ENCODE measurements around the gene ATL1. TPM values are rescaled to one million over a fixed set of nuclear protein-coding genes. Genes with fewer than 3 reads are reported as not detected.
A peak's percentile ranks its signal among the peaks of the same experiment; 100 is the strongest.

ATL1 gene
- total and polyA plus RNA-seq, 4 donors, result 2.0 to 8.7 (median 4.7) TPM

DNA sequence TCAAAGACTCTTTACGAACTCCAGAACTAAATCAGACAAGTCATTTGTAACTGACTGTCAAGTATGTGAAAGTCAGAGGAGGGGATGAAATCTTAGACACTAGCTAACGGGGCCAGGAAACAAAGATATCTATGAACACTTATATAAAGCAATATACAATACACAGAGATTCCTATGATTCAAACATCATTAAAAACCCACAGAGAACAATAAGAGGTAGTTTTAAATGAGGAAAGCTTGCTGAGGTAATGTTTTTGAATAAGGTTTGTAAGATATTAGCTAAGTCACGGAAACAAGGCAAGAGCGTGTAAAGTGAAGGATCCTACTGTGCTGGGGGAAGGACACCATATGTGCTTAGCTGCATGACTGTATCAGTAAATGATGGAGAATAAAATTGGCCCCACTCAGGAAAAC lies 71.5 kb downstream of the ATL1 start:
- 88 to 91% methylated on average over 4 of the region's 4 CpGs for WGBS, 2 donors
- Histone ChIP-seq H3K4me3 (no peak overlapping the region), H3K36me3 (ENCODE audit: control insufficient read depth in 4 of 4, insufficient read depth in 4 of 4, low read length in 4 of 4) (peaks cover 3 to 10% (median 7%) of the 10 kb centered on the region in 4 donors), H3K27me3 (ENCODE audit: control insufficient read depth in 3 of 3, insufficient read depth in 3 of 3, low read length in 2 of 3) (no peaks in the 10 kb centered on the region), H3K9ac (ENCODE audit: insufficient read depth in 1 of 2, low read length in 2 of 2) (no peak overlapping the region), H3K4me1 (ENCODE audit: control insufficient read depth in 5 of 5, insufficient read depth in 5 of 5, low read length in 5 of 5) (peaks cover 0 to 5% (median 0%) of the 10 kb centered on the region in 5 donors), H3K9me3 (ENCODE audit: control insufficient read depth in 4 of 4, insufficient read depth in 3 of 4, low read length in 3 of 4) (no peaks in the 10 kb centered on the region), H3K27ac (ENCODE audit: low read depth in 1 of 2, low read length in 1 of 2) (no peak overlapping the region)
- TF ChIP-seq, protein P1, sequence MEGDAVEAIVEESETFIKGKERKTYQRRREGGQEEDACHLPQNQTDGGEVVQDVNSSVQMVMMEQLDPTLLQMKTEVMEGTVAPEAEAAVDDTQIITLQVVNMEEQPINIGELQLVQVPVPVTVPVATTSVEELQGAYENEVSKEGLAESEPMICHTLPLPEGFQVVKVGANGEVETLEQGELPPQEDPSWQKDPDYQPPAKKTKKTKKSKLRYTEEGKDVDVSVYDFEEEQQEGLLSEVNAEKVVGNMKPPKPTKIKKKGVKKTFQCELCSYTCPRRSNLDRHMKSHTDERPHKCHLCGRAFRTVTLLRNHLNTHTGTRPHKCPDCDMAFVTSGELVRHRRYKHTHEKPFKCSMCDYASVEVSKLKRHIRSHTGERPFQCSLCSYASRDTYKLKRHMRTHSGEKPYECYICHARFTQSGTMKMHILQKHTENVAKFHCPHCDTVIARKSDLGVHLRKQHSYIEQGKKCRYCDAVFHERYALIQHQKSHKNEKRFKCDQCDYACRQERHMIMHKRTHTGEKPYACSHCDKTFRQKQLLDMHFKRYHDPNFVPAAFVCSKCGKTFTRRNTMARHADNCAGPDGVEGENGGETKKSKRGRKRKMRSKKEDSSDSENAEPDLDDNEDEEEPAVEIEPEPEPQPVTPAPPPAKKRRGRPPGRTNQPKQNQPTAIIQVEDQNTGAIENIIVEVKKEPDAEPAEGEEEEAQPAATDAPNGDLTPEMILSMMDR (IDR thresholded peaks at IDR 0.05; ENCODE audit: control extremely low read depth, extremely low read depth), result no peak
- DNase-seq, result no peak
- ATAC-seq (ENCODE audit: insufficient read depth, low FRiP score), result no peak

DNA sequence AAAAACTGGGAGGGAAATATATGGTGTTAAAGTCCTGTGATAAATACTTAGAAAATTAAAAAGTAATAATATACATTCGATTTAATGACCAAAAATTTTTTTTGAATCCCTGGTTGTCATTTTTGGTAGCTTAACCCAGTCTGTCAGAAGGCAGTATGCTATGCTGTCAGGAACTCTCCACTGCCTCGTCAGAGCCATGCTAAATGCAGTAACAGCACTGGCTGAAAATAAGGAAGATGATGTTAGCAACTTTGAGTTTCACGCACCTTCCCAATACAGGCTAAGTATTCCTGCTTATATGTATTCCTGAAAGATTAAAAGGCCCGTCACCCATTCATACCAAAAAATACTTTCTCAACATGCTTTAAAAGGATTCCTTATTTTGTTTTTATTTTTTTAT lies 74.0 kb downstream of the ATL1 start:
- no peak for DNase-seq
- no peak for ATAC-seq (ENCODE audit: insufficient read depth, low FRiP score)
- Histone ChIP-seq H3K4me3 (no peak overlapping the region), H3K27ac (ENCODE audit: low read depth in 1 of 2, low read length in 1 of 2) (no peak overlapping the region), H3K36me3 (ENCODE audit: control insufficient read depth in 4 of 4, insufficient read depth in 4 of 4, low read length in 4 of 4) (peaks cover 1 to 6% (median 3%) of the 10 kb centered on the region in 4 donors), H3K9ac (ENCODE audit: insufficient read depth in 1 of 2, low read length in 2 of 2) (no peak overlapping the region), H3K9me3 (ENCODE audit: control insufficient read depth in 4 of 4, insufficient read depth in 3 of 4, low read length in 3 of 4) (no peaks in the 10 kb centered on the region), H3K27me3 (ENCODE audit: control insufficient read depth in 3 of 3, insufficient read depth in 3 of 3, low read length in 2 of 3) (no peaks in the 10 kb centered on the region), H3K4me1 (ENCODE audit: control insufficient read depth in 5 of 5, insufficient read depth in 5 of 5, low read length in 5 of 5) (peaks cover 0 to 5% (median 0%) of the 10 kb centered on the region in 5 donors)
- 82% methylated on average over 4 of the region's 4 CpGs for WGBS, 2 donors
- TF ChIP-seq, protein P1 (IDR thresholded peaks at IDR 0.05; ENCODE audit: control extremely low read depth, extremely low read depth), result no peak

DNA sequence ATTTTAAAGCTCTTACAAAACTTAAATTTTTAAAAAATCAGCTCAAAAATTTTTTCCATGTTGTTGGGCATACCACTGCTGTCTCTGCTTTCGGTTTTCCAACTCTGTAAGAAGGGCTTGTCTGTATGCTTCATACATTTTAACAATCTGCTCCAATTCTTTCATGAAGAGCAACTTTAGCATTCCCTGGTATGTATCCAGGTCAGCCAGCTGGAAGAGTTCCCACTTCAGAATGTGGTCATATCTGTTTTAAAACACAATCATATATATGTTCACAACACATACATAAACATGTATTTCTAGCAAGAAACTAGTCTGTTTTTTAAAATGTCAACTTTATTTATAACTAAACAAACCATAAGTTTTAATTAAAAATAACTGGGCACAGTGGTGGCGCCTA lies 75.2 kb downstream of the ATL1 start:
- Histone ChIP-seq H3K27ac (ENCODE audit: low read depth in 1 of 2, low read length in 1 of 2) (no peak overlapping the region), H3K36me3 (ENCODE audit: control insufficient read depth in 4 of 4, insufficient read depth in 4 of 4, low read length in 4 of 4) (peaks cover 3 to 10% (median 8%) of the 10 kb centered on the region in 4 donors), H3K9ac (ENCODE audit: insufficient read depth in 1 of 2, low read length in 2 of 2) (no peak overlapping the region), H3K27me3 (ENCODE audit: control insufficient read depth in 3 of 3, insufficient read depth in 3 of 3, low read length in 2 of 3) (no peaks in the 10 kb centered on the region), H3K4me1 (ENCODE audit: control insufficient read depth in 5 of 5, insufficient read depth in 5 of 5, low read length in 5 of 5) (peaks cover 0 to 5% (median 0%) of the 10 kb centered on the region in 5 donors), H3K4me3 (no peak overlapping the region), H3K9me3 (ENCODE audit: control insufficient read depth in 4 of 4, insufficient read depth in 3 of 4, low read length in 3 of 4) (no peaks in the 10 kb centered on the region)
- ATAC-seq (ENCODE audit: insufficient read depth, low FRiP score) (no peak), DNase-seq (peak in 2 of 3 donors; percentile 39 to 51)
- WGBS, 2 donors, result 86 to 94% methylated on average over 2 of the region's 2 CpGs
- TF ChIP-seq, protein P1 (IDR thresholded peaks at IDR 0.05; ENCODE audit: control extremely low read depth, extremely low read depth), result no peak

DNA sequence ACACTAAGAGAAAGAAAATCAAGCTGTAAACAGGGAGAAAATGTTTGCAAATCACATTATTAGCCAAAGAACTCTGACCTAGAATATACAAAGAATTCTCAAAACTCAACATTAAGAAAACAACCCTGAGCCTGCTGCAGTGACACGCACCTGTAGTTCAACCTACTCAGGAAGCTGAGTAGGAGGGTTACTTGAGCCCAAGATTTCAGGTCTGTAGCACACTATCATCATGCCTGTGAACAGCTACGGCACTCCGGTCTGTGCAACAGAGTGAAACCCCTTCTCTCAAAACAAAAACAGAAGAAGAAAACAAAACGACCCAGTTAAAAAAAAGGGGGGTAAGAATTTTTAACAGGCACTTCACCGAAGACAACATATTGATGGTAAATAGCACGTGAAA lies 87.3 kb downstream of the ATL1 start:
- Histone ChIP-seq H3K27me3 (ENCODE audit: control insufficient read depth in 3 of 3, insufficient read depth in 3 of 3, low read length in 2 of 3) (no peaks in the 10 kb centered on the region), H3K27ac (ENCODE audit: low read depth in 1 of 2, low read length in 1 of 2) (no peak overlapping the region), H3K9me3 (ENCODE audit: control insufficient read depth in 4 of 4, insufficient read depth in 3 of 4, low read length in 3 of 4) (no peaks in the 10 kb centered on the region), H3K4me1 (ENCODE audit: control insufficient read depth in 5 of 5, insufficient read depth in 5 of 5, low read length in 5 of 5) (peaks cover 0 to 10% (median 2%) of the 10 kb centered on the region in 5 donors), H3K4me3 (no peak overlapping the region), H3K9ac (ENCODE audit: insufficient read depth in 1 of 2, low read length in 2 of 2) (no peak overlapping the region), H3K36me3 (ENCODE audit: control insufficient read depth in 4 of 4, insufficient read depth in 4 of 4, low read length in 4 of 4) (peaks cover 1 to 4% (median 3%) of the 10 kb centered on the region in 4 donors)
- TF ChIP-seq, protein P1 (IDR thresholded peaks at IDR 0.05; ENCODE audit: control extremely low read depth, extremely low read depth), result no peak
- ATAC-seq (ENCODE audit: insufficient read depth, low FRiP score), result no peak
- DNase-seq, result no peak
- 89 to 91% methylated on average over 6 of the region's 6 CpGs for WGBS, 2 donors
